HepG2 (cell line): Measurements from ENCODE around the gene CISH. TPM values are rescaled to one million over a fixed set of nuclear protein-coding genes. Genes with fewer than 3 reads are reported as not detected.

Experiments
- AGO2 ChIP-seq: fragments of 200-400 bp; formaldehyde crosslinking; optimal IDR thresholded peaks from 2 replicates; pipeline ENCODE3; 2017; ENCODE audit warnings: mild to moderate bottlenecking, low read depth, low read length, moderate library complexity
- ARNT ChIP-seq: fragments of 450-650 bp; IDR thresholded peaks from 2 replicates; pipeline ENCODE4 v1.6.1; 2017
- ELK4 ChIP-seq: sonication (generic); formaldehyde crosslinking; IDR thresholded peaks from 2 replicates; pipeline ENCODE4 v1.9.0; 2021; ENCODE audit warnings: missing genetic modification reagents, borderline replicate concordance
- GPN1 ChIP-seq: sonication (generic); formaldehyde crosslinking; IDR thresholded peaks from 2 replicates; pipeline ENCODE4 v1.5.1; 2020; ENCODE audit warnings: missing genetic modification reagents, borderline replicate concordance
- HDAC2 ChIP-seq: sonication (generic); formaldehyde crosslinking; IDR thresholded peaks from 2 replicates; pipeline ENCODE4 v1.4.0; 2020; ENCODE audit warnings: missing genetic modification reagents
- HNF1B ChIP-seq: sonication (generic); formaldehyde crosslinking; IDR thresholded peaks from 2 replicates; pipeline ENCODE4 v1.5.1; 2020; ENCODE audit warnings: mild to moderate bottlenecking, moderate library complexity, missing genetic modification reagents
- MAF1 ChIP-seq: sonication (generic); formaldehyde crosslinking; IDR thresholded peaks from 2 replicates; pipeline ENCODE4 v1.5.0; 2020; ENCODE audit warnings: missing genetic modification reagents, borderline replicate concordance
- RBFOX2 ChIP-seq: fragments of 200-400 bp; formaldehyde crosslinking; IDR thresholded peaks from 2 replicates; pipeline ENCODE4 v1.6.1; 2017; ENCODE audit warnings: low read depth, mild to moderate bottlenecking, low read length
- REXO4 ChIP-seq: sonication (generic); formaldehyde crosslinking; IDR thresholded peaks from 2 replicates; pipeline ENCODE4 v1.8.0; 2022; ENCODE audit warnings: missing genetic modification reagents, mild to moderate bottlenecking, borderline replicate concordance
- ZBTB42 ChIP-seq: sonication (generic); formaldehyde crosslinking; IDR thresholded peaks from 2 replicates; pipeline ENCODE4 v1.5.0; 2020; ENCODE audit warnings: mild to moderate bottlenecking, missing genetic modification reagents
- ZNF10 ChIP-seq: sonication (generic); formaldehyde crosslinking; IDR thresholded peaks from 2 replicates; pipeline ENCODE4 v1.4.0; 2020; ENCODE audit warnings: mild to moderate bottlenecking, low read depth, missing genetic modification reagents, borderline replicate concordance
- ZNF740 ChIP-seq: sonication (generic); formaldehyde crosslinking; IDR thresholded peaks from 2 replicates; pipeline ENCODE4 v1.4.0; 2020; ENCODE audit warnings: missing genetic modification reagents
- ZSCAN30 ChIP-seq: sonication (generic); formaldehyde crosslinking; IDR thresholded peaks from 2 replicates; pipeline ENCODE4 v1.5.0; 2020; ENCODE audit warnings: mild to moderate bottlenecking, missing genetic modification reagents
- polyA plus RNA-seq, 8 experiments: library from polyadenylated mRNA; depleted of rRNA in 3 of 8; stranded (reverse) in 7 of 8; unstranded in 1 of 8; fragments of >200 nt; fragmentation: Illumina TruSeq in 4 of 8; extraction: Trizol in 4 of 8; gene quantifications; 2 replicates each; pipeline versions ENCODE4 v1.2.1 to v1.2.3, GENCODE V29; 2011 to 2016; ENCODE audit warnings: low read depth in 4 of 8, missing spikeins in 1 of 8, mixed read lengths in 1 of 8; ENCODE audit not compliant: insufficient read depth in 1 of 8
- total RNA-seq, 5 experiments: library from RNA; depleted of rRNA; stranded (reverse); fragments of >200 nt; fragmentation: Illumina TruSeq; extraction: Trizol; gene quantifications; 2 replicates each; pipeline ENCODE4 v1.2.3, GENCODE V29; 2016; ENCODE audit warnings: low read depth in 1 of 5

Gene CISH
- total and polyA plus RNA-seq, 2 of the 13 experiments (the other 11 are each of a cell fraction or from before 2014, with no cell fraction given), result 0.91 to 1.5 TPM

- TF ChIP-seq AGO2 (no peak), HDAC2 (CRISPR knock-in tag) (no peak), ARNT (no peak), HNF1B (no peak), ZBTB42 (CRISPR knock-in tag) (no peak), ELK4 (CRISPR knock-in tag) (no peak), ZNF740 (no peak), ZSCAN30 (CRISPR knock-in tag) (no peak), RBFOX2 (no peak), ZNF10 (no peak), REXO4 (CRISPR knock-in tag) (no peak), MAF1 (CRISPR knock-in tag) (no peak), GPN1 (no peak)
Observed at GRCh38 chr3:50637945-50638344, 26.4 kb upstream of the CISH start (continued).
